NCI-H1105 treated with DMSO at 0.1 percent for 48 hours (cell line): ENCODE data around the gene VANGL1.
"Not testable (repeated sequence)": the region's sequence is repeated elsewhere in the genome, so short reads cannot be mapped to it uniquely, and the experiment has no call there.

ENCODE experiments used
- DNase-seq: peaks from one replicate; lab custom pipeline; 2025; lab: John Stamatoyannopoulos, UW

The VANGL1 gene

GRCh38 chr1:115641762-115642167 lies at the start of gene VANGL1:
Gene VANGL1 (plus strand): TSS chr1:115641970. CDS start chr1:115651414, 9,444 bp downstream.
- DNase-seq, result peak; percentile 54

- DNase-seq, result no peak
Observed at GRCh38 chr1:115592264-115592663, 49.5 kb upstream of the VANGL1 start.

GRCh38 chr1:115593365-115594259 lies 48.2 kb upstream of the VANGL1 start:
- no peak for DNase-seq

- DNase-seq, result no peak
Observed at GRCh38 chr1:115594600-115594999, 47.2 kb upstream of the VANGL1 start.

- DNase-seq, result peak; percentile 92
Observed at GRCh38 chr1:115595279-115596079, 46.3 kb upstream of the VANGL1 start.

GRCh38 chr1:115596080-115596780 lies 45.5 kb upstream of the VANGL1 start:
- DNase-seq, result no peak

- DNase-seq, result no peak
Observed at GRCh38 chr1:115604508-115604907, 37.3 kb upstream of the VANGL1 start.

GRCh38 chr1:115606305-115606704 lies 35.5 kb upstream of the VANGL1 start:
- no peak for DNase-seq

GRCh38 chr1:115609021-115609420 lies 32.7 kb upstream of the VANGL1 start:
- DNase-seq, result no peak

- DNase-seq, result no peak
Observed at GRCh38 chr1:115613767-115614166, 28.0 kb upstream of the VANGL1 start.

GRCh38 chr1:115620453-115620852 lies 21.3 kb upstream of the VANGL1 start:
- DNase-seq, result no peak

- no peak for DNase-seq
Observed at GRCh38 chr1:115620950-115621349, 20.8 kb upstream of the VANGL1 start.

GRCh38 chr1:115624859-115625258 lies 16.9 kb upstream of the VANGL1 start:
- DNase-seq, result no peak

- no peak for DNase-seq
Observed at GRCh38 chr1:115630342-115630741, 11.4 kb upstream of the VANGL1 start.

GRCh38 chr1:115632251-115633026 lies 9.3 kb upstream of the VANGL1 start:
- no peak for DNase-seq

GRCh38 chr1:115633606-115634005 lies 8.2 kb upstream of the VANGL1 start:
- DNase-seq, result not testable (repeated sequence)

- not testable (repeated sequence) for DNase-seq
Observed at GRCh38 chr1:115637247-115637646, 4.5 kb upstream of the VANGL1 start.

- DNase-seq, result no peak
Observed at GRCh38 chr1:115640384-115640783, 1.4 kb upstream of the VANGL1 start.

GRCh38 chr1:115642168-115643072 lies 650 bp downstream of the VANGL1 start:
- DNase-seq, result peak; percentile 63

- peak; percentile 47 for DNase-seq
Observed at GRCh38 chr1:115643225-115643624, 1.5 kb downstream of the VANGL1 start.
